HT1080 (cell line): Measurements from ENCODE around the gene TIAM1. TPM values are rescaled to one million over a fixed set of nuclear protein-coding genes. Genes with fewer than 3 reads are reported as not detected.

Source experiments
- DNase-seq: peaks from one replicate; pipeline ENCODE4 v3.0.0-alpha.2; 2015; ENCODE audit warnings: low read depth
- total RNA-seq: library from RNA; depleted of rRNA; stranded (reverse); fragments of >200 nt; shearing (Covaris generic); gene quantifications from 2 replicates; pipeline ENCODE4 v1.2.3, GENCODE V29; 2014

The TIAM1 gene
- total RNA-seq, 1 experiment from 2014 or later: 3.5 TPM

DNA sequence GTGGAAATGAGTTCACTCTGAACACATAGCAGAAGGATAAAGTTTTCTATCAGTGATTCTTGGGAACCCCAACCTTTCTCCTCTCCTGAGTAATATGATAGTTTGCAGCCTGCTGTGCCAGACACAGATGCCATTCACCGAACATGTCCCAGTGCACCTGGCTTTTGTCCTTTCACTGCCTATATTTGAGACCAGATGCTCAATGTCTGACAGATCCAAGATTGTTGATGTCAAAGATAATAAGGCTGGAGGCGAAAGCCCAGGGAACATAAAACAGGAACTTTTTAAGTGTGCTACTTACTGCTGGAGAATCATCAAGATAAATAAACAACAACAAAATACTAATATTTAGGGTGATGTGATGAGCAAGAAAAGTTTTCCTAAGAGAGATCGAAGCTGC, 139.3 kb downstream of the TIAM1 start:
- no peak for DNase-seq

DNA sequence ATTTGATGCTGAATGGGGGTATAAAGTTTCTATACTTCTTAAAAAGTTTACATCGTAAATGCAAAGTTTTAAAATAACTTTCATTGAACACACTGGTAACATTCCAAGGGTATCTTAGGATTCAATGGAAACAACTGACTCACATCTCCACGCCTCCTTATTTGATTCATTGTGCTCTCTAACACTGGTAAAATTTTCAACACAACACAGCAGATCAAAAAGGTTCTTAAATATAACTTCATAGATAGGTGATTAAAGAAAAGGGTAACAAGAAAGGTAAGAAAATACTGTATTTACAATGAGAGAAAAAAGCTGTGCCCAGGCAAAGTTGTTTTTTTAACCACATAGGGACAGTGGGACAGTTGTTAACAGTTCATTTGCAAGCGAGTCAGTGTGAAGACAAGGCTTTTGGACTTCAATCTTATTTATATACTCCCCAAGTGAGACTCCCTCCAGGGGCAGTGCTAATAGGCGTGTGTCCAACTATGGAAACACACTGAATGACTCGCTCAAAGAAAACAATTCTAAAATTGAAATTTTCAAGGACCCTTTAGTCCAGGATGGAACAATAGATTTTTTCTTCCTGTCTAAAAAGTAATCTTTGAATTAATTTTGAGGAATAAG, 140.5 kb downstream of the TIAM1 start:
- DNase-seq: peak; percentile 20

DNA sequence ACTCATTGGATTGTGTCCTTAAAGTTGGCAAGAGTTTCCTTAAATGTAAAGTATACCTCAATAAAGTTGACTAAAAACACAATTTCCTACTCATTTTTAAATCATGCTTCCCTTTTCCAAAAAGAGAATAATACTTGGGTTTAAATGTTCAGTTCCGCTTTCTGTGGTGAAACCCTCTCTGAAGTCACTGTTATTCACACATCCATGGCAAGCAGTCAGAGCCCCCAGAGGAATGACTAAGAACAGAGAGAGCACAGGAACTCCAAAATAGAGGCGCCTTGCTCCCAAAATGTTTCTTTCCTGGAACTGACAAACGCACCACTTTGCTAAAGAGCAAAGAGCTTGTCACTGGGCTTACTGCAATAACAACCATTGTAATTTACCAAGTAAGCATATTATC, 142.5 kb downstream of the TIAM1 start:
- DNase-seq: no peak

DNA sequence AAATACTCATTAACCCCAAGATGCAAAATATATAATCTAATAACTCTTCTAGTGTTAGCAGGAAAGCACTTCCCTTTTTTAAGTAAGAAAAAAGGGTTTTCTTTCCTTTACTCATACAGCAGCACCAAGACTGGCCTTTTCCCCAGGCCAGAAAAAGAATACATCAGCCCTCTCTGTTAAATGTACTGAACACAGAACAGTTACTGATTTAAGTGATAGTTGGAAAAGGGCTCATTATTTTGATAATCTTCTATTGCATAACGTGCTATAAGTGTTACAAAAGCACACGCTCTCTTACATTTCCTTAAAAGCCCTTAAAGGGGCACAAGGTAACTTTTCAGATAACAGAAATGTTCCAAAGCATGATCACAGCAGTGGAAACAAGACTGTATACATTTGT, 142.9 kb downstream of the TIAM1 start:
- no peak for DNase-seq

DNA sequence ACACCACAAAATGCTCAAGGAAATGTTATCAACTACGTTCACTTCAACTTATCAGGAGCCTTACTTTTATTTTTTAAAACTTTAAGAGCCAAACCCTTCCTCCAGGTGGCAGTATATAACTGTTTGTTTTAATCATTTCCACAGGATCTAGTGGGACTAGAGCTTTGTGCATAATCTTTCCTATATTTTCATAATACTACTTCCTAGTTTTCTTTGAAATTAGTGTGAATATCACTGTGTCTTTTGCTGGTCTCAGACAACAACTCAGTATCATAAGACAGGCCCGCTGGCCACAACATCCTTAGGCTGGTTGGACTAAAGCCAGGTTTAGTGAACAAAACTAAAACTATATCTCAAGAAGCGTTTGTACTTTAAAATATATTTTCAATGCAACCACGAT, 145.5 kb downstream of the TIAM1 start:
- DNase-seq: peak; percentile 53

DNA sequence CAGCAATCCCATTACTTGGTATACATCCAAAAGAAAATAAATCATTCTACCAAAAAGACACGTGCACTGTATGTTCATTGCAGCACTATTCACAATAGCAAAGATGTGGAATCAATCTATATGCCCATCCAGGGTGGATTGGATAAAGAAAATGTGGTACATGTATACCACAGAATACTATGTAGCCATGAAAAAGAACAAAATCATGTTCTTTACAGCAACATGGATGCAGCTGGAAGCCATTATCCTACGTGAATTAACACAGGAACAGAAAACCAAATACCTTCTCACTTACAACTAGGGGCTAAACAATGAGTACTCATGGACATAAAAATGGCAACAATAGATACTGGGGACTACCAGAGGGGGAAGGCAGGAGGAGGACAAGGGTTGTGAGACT, 147.3 kb downstream of the TIAM1 start:
- DNase-seq: no peak

DNA sequence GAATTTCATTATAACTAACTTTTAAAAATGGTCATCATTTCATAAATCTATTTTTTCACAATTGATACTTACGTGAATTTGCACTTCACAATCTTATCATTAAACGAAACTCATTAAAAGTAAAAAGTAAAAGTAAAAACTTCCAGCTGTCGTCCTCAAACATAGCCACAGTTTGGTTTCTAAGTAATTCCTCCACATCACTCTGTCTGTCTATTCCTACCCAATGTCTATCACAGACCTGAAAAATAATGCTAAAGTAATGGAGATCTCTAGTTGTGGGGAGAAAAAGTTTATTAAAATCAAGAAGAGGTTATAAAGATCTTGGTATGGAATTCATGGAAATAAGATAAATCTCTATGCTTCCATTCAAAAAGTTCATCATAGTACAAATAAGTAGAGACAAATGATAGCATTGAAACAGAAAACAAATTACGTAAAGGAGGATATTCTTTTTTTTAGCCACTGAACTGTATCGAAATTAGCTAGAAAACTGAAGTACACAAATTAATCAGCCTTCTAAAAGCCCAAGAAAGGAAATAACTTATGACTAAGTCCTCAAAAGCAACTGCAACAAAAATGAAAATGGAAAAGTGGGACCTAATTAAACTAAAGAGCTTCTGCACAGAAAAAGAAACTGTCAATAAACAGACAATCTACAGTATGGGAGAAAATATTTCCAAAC, 148.6 kb downstream of the TIAM1 start:
- DNase-seq: no peak

DNA sequence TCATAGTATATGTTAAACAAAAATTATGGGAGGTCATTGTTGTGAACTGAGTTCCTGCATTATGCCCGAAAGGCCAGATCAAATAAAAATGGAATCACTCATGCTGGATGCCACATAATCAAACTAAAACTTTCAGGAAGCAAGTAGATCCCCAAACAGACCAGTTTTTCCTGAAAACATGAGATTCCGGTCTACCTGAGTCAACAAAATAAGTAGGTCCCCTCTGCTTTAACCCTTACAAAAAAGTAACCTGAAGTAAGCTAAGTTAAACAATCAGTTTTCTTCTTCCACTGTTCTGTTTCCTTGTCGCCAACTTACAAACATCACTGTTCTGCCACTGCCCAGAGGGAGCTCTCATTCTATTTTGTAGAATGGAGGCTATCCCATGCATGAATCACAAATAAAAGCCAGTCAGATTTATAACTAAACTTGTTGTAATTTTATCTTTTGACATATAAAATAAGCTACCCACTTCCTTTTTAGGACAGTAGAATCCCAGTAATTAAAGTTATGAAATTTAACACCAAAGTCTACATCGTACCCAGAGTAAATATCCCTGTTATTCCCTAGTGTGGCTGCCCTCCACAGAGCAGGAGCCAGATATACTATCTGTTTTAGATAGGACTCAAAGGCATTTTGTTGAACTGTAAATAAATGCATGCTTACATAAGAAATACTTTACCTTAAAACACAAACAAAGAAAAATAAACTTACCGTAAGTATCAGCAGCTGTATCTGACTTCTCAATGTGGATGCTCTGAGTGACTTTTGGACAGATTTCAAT, 149.4 kb downstream of the TIAM1 start:
- no peak for DNase-seq

DNA sequence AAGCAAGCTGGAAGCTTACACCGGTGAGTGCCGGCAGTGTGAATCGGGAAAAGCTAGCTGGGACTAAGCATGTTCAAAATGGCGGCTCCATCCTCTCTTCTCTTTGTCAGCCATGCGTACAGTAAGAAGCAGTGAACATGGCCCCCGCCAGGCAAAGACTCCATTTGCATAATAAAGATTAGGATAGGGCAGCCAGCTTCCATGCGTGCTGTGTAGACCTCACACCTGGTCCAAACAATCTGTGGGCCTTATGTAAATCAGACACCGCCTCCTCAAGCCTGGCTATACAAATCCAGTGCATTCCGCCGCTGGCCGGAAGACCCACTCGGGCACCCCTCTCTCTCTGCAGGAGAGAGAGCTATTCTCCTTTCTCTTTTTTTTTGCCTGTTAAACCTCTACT, 150.3 kb downstream of the TIAM1 start:
- no peak for DNase-seq

DNA sequence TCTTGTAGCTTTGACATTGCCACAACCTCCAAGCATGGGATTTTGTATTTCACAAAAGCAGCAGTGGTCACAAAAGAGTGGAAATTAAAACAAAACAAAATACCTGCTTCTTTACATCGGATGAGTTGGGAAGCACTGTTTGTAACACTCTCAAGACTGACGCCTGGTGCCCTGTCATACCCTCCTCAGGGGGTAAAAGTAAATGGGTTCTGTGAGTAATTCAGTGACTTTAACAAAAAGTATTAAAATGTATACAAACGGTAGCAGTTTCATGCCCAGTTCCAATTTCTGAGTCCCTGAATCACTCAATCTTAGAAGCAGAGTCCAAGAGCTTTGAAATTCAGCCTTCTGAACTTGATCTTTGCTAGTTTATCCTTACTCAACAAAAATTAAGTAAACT, 152.5 kb downstream of the TIAM1 start:
- no peak for DNase-seq

DNA sequence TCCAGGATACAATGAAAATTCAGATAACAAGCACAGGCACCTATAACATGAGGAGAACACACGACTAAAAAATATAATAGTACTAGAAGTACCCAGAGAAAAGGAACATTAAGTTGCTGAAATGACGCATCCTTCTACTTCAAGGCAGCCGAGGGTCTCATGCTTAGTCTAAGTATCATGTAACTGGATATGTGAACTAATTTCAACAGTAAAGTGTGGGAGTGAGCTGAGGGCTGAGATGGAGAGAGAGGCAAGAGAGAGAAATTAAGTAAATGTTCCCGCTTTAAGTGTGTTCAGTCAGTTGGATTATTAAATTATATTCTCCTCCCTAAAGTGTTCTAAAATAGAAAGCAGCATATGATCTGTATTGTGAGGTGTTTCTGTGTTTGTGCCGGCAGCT, 153.5 kb downstream of the TIAM1 start:
- DNase-seq: no peak

DNA sequence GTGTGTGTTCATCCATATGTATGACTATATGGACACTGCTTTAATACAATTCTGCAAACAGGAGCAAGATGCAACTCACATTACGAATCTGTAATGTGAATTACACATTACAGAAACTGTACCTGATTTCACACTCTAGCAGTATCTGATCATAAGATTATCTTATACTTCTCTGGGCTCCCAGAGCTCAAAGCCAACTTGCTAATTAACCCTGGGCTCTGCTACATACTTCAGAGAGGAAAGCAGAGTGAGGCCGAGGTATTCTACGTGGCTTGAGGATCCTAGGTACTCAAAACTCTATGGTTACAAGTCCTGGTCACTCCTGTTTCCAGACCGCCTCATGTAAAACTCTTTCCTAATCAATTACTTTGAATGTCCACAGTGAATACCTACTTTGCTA, 156.6 kb downstream of the TIAM1 start:
- DNase-seq: no peak

DNA sequence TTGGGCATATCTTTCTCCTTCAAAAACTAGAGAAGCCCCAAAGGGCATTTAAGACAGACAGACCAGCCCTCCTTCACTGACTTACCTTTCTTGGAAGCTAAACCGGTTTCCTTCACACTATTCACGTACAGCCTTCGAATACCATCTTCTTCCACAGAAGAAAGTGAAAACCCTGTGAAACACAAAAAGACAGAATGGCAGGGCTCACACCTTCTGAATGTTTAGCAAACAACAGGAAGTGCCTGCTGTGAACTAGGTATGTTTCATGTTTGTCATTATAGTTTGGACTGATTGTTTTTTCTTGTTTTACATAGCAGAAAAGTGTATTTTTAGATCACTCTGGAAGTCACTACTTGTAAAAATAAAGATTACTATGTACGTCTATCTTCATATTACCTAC, 157.1 kb downstream of the TIAM1 start:
- DNase-seq: no peak

DNA sequence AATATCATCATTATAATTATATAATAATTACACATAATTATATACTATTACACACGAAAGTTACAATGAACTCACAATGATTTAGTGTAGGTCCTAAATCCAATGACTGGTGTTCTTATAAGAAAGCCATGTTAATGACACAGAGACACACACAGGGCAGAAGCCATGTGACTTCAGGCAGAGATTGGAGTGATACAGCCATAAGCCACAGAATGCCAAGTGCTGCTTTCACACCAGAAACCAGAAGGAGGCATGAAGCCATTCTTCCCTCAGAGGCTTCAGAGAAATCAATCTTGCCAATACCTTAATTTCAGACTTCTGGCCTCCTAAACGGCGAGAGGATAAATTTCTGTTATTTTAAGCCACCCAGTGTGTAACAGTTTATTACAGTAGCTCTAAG, 158.4 kb downstream of the TIAM1 start:
- DNase-seq: no peak

DNA sequence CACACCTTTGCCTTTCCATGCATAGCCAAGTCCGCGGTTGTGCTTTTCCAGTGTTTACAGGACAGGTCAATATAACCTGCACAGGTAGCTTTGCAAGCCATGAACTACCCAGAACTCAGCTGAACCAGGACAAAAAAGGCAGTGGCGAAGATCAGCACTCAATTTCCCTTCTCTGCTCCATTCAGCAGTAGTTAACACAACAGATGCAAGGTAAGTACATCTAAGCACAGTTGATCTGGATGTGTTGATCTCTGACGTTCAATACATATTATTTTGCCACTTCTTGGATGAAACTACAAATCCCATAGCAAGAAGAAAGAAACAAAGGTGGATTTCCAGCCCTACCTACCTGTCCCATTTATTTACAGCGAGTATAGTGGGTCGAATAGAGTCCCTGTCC, 159.2 kb downstream of the TIAM1 start:
- no peak for DNase-seq

DNA sequence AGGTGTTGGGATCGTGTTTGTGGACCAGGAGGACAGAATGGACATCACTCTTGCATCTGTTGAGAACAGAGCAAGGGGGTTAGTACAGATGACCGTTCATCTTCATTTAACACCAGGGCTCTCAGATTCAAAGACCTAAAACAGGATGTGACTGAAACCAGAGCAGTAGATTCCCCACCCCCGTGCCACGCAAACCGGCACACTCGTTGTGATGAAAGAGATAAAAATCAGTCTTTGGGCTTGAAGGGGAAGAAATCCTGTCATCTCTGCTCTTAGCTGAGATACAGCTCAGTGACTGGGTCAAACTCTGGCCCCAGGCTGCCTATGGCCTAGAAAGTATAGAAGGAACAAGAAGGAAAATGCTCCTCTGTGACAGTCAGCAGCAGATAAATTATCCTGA, 159.6 kb downstream of the TIAM1 start:
- no peak for DNase-seq

DNA sequence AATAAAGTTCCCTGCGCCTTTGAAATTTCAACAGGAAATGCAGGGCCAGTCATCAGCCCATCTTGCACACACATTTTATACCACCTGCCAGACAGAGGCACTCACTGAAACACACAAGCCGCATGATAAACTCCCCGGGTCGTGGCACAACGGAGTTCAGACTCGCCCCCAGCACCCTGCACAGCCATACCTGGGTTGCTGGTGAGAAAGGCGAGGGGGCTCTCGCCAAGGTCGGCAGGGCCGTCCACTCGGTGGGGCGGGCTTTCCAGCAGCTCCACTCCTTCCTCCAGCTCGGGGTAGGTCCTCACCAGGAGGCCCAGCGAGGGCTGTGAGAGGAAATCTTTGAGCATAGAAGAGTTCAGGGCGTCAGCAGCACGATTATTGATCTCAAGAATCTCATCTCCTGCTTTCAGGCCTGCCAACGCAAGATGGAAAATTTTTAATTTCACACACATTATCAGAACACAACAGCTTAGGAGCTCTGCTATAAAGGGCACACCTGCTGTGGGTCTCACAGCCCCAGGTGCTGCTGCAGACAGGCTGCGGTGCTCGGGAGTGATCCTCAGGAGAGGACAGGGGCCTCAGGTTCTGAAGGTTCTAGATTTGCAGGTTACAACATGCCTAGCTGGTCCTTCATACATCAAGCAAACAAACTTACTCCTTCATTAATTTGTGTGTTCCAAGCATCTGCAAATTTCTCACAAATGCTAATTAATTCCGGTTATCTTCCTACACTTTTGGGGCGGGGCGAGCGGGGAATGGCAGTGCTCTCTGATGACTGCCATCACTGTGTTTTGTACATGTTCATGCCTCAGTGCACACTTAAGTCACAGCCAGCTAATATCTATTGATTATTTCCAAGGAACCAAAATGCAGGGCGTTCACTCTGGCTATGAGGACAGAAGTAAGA, 161.6 kb downstream of the TIAM1 start:
- no peak for DNase-seq

DNA sequence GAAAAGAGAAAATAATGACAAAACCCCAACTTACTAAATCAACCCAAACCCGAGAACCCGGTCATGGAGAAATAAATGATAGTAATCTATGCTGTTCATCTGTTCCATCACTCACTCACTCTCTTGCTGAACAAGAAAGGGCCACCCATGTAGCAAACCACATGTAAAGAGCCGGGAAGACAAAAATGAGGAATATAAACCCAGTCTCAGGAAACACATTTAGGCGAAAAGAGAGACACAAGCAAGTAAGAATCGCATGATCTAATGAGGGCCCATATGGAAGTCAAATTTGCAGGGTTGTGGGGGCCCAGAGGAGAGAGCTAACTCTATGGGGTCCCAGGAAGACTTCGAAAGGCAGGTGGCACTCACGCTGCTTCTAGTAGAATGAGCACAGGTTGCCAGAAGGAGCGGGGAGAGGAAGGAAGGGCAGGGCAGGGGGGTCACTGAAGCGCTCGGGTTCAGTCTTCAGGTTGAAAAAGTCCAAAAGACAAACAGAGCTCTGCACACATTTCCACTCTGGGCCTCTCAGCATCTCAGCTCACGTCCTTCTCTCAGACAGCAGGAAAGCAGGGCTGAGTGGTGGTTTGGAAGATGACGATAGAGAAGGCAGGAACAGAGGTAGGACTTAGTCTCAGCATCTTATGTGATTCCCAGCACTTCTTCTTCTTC, 162.8 kb downstream of the TIAM1 start:
- no peak for DNase-seq

DNA sequence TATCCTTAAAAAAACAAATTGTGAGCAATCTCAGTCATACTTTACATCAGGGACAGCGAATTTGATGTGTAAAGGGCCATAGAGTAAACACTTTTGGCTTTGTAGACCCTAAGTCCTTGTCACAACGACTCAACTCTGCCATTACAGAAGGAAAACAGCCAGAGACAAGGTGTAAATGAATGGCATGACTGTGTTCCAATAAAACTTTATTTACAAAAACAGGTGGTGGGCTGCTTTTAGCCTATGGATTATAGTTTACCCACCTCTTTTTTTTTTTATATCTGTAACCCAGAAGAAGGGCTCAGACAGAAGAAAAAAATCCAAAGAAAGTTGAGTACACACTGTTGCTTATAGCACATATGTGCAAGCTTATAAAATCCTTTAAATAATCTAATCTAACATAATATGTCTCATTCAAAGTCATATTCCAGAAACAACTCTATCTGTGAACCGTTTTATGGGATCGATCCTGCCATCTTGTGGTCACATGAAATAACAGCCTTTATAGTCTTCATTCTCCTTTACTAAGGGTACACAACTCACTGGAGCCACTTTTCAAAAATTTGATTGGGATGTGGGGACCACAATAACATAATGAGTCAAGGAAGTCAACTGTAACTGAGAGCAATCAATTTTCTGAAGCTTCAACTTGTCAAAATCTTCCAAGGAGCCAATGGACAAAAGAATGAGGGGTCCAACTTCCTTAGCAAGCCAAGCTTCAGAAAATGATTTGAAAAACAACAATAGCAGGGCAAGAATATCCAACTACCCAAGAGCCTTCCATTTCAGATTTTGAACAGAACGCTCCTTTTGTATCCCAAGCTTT, 163.6 kb downstream of the TIAM1 start:
- peak; percentile 31 for DNase-seq

DNA sequence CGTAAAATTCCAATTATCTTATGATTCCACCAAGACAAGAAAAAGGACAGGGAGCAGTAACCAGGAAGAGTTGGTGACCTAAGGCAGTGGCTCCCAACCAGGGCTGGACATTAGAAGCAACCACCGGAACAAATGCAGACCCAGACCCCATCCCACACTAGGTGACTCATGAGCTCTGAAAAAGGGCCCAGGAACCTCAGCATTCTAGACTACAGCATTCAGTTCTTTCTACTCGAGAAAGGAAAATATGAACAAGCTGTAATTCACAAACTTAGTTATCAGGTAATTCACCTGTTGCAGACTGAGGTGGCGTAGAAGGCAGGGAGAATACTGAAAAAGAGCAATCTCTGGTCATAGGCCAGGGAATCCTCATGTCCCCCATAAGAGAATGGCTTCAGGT, 167.3 kb downstream of the TIAM1 start:
- no peak for DNase-seq
